Activated naive CD4-positive, alpha-beta T cell treated with anti-CD3 and anti-CD28 coated beads, Interleukin-2, amount 50 U/mL, for 72 hours (primary cell): Measurements from ENCODE around the gene FGD2. TPM values are rescaled to one million over a fixed set of nuclear protein-coding genes. Genes with fewer than 3 reads are reported as not detected.
"Not testable (repeated sequence)": the region's sequence is repeated elsewhere in the genome, so short reads cannot be mapped to it uniquely, and the experiment has no call there.

ENCODE experiments used
- ATAC-seq, 2 donors: fragments of 150-1000 bp; cut with Tn5 transposase; 2 replicates each; pipeline ENCODE4 v1.10.0; 2021; ENCODE audit warnings: mild to moderate bottlenecking in 2 of 2, moderate library complexity in 2 of 2
- DNase-seq, 2 donors: peaks; one replicate each; pipeline ENCODE4 v3.0.0; 2021 to 2022; ENCODE audit warnings: low spot score in 2 of 2
- H3K27ac Mint-ChIP-seq, 2 donors: one replicate each; pipeline ENCODE4 v1.8.0; 2022; ENCODE audit warnings: mild to moderate bottlenecking in 2 of 2, mixed read lengths in 2 of 2
- H3K36me3 Mint-ChIP-seq, 2 donors: one replicate each; pipeline ENCODE4 v1.8.0; 2022; ENCODE audit warnings: mixed read lengths in 2 of 2
- H3K9me3 Mint-ChIP-seq, 2 donors: one replicate each; pipeline ENCODE4 v1.8.0; 2022; ENCODE audit warnings: mixed read lengths in 2 of 2
- total RNA-seq, 2 donors: library from RNA; stranded (reverse); gene quantifications; one replicate each; pipeline ENCODE4 v1.2.3, GENCODE V29; 2022

The FGD2 gene
- total RNA-seq, 2 donors from 2014 or later, result 1.3 to 2.4 TPM

DNA sequence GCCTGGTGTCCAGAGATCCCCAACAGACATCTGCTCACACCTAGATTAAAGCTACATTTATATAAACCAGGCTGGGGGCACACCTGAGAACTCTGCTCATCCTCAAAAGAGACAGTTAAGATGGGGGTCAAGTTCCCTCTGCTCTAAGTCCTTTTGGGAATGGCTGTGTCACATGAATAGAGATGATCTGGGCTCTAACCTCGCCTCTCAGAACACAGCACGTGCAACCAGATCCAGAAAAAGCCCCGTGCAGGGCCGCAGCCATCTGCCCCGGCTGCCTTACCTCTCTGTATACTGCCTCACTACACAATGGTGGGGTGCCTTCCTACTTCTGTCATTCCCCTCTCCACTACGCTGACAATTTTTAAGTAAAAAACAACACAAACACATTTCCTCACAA lies 25.3 kb upstream of the FGD2 start:
- ATAC-seq, result no peak
- H3K9me3 Mint-ChIP-seq, result no peaks in the 10 kb centered on the region
- H3K27ac Mint-ChIP-seq, result peak overlapping the region; percentile 45 to 69
- H3K36me3 Mint-ChIP-seq, result peaks cover 9 to 14% of the 10 kb centered on the region in 2 donors
- no peak for DNase-seq

DNA sequence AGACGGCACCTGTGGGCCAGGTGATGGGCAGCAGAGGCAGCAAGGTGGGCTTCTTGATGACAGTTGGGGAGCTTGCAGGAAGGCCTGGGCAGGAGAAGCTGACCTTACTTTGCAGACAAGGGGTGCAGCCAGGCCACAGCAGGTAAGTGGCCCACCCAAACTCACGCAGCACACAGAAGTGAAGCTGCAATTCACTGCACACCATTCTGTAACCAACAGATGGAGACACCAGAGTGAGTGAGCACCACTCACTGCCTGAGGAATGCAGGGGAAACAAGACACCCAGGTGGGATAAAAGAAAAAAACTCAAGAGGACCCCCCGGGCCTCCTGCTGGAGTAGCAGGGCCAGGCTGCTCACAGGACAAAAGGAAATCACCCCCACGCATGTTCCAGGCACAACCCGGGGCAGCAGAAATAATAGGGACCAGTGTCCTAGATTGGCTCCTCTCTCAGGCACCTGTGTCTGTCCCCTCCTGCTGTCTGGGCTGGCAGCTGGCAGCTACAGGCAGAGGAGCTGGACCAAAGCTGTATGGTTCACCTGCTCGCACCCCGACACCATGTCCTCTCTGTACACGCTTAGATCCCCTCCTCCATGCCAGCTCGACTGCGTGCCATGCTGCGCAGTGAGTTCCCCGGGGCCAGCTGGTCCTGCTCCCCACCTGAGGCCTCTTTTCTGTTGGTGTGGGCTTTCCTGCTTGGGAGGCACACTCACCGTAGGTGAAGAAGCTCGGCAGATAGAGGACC lies 24.4 kb upstream of the FGD2 start:
- Mint-ChIP-seq H3K9me3 (no peaks in the 10 kb centered on the region), H3K27ac (peak overlapping the region in 1 of 2 donors; percentile 69)

DNA sequence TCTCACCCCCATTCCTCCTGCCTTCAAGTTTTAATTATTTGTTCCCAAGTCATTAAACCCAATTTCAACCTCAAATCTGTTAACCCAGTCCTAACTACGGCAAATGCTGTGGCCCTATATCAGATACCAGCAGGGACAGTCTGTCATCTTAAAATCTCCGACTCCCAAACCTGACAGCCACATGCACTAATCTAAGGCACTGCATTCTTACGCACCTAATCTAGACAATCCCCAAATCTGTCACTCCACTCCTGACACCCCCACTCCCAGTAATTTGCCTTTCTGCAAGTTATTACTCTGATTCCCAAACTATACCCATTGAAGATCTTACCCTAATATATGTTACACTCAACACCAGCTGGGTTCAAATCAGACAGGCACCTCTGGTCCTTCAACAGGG lies 21.9 kb upstream of the FGD2 start:
- H3K27ac Mint-ChIP-seq, result no peak overlapping the region
- no peaks in the 10 kb centered on the region for H3K9me3 Mint-ChIP-seq
- peaks cover 7 to 12% of the 10 kb centered on the region in 2 donors for H3K36me3 Mint-ChIP-seq
- no peak for DNase-seq
- no peak for ATAC-seq

More for the DNA sequence above, 24.4 kb upstream of the FGD2 start:
- H3K36me3 Mint-ChIP-seq, result peaks cover 5% of the 10 kb centered on the region in 2 donors
- no peak for DNase-seq
- no peak for ATAC-seq

DNA sequence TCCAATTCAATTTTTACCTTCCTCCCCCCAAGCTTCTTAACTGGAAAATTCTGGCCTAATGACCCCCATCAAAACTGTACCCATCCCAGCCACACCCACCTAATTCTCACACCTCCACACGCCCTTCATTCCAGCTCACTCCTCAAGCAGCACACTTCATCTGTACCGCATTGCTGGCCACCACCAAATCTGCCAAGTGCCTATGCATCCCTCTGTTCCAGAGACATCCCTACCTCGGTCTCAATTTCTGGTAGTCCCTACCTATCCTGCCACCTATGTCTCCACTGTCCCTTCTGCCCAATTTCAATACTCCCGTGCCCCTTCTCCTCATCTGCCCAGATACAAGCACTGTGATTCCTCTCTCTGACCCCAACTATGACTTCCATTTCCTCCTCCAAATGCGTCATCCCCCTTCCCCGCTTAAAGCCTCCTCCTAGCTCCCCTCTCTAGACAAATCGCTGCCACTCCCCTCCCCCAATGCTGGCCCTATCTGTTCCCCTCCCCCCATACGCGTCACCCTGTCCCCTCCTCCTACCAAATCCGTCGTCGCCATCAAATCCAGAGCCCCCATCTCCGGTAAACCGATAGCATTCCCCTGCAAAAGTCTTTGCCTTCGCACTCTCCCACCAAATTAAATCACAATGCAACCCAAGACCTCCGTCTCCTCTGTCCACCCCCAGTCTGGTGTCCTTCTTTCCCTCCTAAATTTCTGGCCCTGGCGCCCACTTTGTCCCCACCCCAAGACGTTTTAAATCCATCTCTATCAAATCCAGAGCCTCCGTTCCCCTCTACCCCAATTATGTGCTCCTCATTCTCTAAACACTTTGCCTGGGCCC lies 20.7 kb upstream of the FGD2 start:
- DNase-seq (peak in 1 of 2 donors; percentile 63), ATAC-seq (peak; percentile 25 to 39)
- H3K9me3 Mint-ChIP-seq, result no peaks in the 10 kb centered on the region
- peaks cover 7 to 12% of the 10 kb centered on the region in 2 donors for H3K36me3 Mint-ChIP-seq
- H3K27ac Mint-ChIP-seq, result no peak overlapping the region

DNA sequence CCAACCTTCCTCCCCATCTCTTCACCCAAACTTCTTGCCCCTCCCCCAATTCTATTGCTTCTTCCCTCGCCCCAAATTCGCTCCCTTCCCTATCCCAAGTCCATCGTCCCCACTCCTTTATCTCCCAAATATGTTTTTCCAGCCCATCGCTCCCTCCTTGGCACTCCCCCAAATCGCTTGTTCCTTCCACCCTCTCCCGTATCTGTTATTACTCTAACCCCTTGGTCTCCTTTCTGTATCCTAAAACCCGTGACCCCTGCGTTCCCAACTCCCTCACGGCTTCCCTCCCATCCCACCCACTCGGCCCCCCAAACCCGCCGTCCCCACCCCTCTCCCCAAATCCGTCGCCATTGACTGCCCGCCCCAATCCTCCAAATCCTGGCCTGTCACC lies 20.0 kb upstream of the FGD2 start:
- no peak for DNase-seq
- H3K27ac Mint-ChIP-seq, result no peak overlapping the region
- H3K9me3 Mint-ChIP-seq, result no peaks in the 10 kb centered on the region
- H3K36me3 Mint-ChIP-seq, result peaks cover 7 to 12% of the 10 kb centered on the region in 2 donors
- no peak for ATAC-seq

DNA sequence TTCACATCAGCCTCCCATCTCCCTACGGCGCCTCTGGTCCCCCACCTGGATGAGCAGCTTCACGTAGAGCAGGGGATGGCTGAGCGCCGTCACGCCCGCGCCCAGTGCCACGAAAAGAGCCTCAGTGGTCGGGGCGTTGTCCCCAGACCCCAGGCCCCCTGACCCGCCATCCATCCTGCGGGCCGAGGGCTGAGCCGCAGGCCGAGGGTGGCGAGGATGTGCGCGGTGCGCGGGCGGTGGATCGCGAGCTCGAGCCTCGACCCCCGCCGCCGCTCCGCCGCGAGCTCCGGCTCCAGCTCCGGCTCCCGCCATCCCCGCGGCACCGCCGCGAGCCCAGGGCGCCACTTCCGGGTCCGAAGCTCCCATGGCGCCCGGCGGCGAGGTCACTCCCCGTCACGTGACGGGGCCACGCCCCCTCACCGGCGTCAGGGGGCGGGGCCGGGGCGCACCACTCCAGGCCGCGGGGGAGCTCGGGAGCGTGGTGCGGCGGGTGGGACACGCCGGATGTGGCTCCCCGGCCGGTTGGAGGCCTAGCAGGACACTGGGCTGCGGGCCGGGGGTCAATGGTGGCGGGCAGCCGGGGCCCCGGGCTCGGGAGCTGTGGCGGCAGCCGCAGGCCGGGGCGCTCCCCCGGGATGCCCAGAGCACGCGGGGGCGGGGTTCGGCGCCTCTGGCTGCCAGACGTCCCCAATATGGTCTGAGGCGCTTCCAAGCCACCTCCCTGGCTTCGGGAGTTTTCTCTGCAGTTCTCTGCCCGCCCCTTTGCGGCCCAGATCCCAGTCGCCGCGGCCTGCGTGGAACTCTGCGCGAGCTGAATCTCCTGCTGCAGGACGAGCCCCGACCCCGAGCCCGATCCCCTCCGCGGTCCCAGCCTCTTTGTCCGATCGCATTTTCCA lies 19.4 kb upstream of the FGD2 start, which contains the start of gene MTCH1:
Gene MTCH1 (minus strand): TSS at position 389 of the 896 bp plus-strand sequence. CDS start 23 bp downstream, at position 366.
- H3K9me3 Mint-ChIP-seq, result no peaks in the 10 kb centered on the region
- peak; percentile 94 to 95 for DNase-seq
- H3K27ac Mint-ChIP-seq, result peak within 1 kb of the TSS in 1 of 2 donors; percentile 99
- ATAC-seq, result peak; percentile 89 to 91
- H3K36me3 Mint-ChIP-seq, result peaks cover 7 to 12% of the 10 kb centered on the region in 2 donors

DNA sequence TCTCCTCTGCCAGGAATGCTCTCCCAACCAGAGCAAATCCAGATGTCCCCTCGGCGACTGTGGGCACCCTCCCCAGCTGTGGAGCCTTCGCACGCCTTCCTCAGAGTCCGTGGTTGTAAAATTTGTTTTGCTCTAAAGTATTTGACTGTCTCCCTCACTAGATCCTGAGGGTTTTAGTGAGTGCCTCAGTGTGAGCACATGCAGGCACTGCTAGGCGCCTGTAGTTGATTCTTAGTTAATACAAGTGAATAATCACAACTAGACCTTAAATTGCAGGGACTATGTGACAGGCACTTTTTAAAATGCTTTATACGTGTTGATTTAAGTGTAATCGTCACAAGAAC lies 18.8 kb upstream of the FGD2 start:
- Mint-ChIP-seq H3K27ac (peak overlapping the region in 1 of 2 donors; percentile 99), H3K36me3 (peaks cover 7 to 9% of the 10 kb centered on the region in 2 donors), H3K9me3 (no peaks in the 10 kb centered on the region)
- DNase-seq (no peak), ATAC-seq (peak; percentile 12 to 16)

DNA sequence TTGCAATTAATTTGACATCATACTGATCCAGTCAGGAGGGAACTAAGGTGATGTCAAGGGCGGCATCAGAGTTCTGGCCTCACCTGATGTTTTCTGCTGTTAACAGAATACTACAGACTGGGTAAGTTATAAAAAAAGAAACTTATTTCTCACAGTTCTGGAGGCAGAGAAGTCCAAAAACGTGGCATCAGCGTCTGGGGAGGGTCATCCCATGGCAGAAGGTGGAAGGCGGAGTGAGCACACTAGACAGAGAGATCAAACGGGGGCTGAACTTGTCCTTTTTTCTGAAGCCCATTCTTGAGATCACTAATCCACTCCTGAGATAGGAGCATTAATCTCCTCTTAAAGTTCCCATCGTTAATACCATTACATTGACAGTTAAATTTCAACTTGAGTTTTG lies 16.2 kb upstream of the FGD2 start:
- no peak for DNase-seq
- ATAC-seq, result no peak
- Mint-ChIP-seq H3K9me3 (no peaks in the 10 kb centered on the region), H3K27ac (no peak overlapping the region), H3K36me3 (peaks cover 6 to 7% of the 10 kb centered on the region in 2 donors)

DNA sequence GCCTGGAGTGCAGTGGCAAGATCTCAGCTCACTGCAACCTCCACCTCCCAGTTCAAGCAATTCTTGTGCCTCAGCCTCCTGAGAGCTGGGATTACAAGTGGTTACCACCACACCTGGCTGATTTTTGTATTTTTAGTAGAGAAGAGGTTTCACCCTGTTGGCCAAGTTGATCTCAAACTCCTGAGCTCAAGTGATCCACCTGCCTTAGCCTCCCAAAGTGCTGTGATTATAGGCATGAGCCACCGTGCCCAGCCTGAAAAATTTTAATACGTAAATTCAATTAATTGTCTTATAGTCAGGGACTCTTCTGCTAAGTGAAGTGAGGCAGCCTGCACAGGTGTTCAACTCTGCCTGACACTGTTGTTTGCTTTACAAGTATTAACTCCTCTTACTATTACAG lies 15.1 kb upstream of the FGD2 start:
- H3K9me3 Mint-ChIP-seq, ATAC-seq, H3K36me3 Mint-ChIP-seq, H3K27ac Mint-ChIP-seq, DNase-seq: not testable (repeated sequence)

DNA sequence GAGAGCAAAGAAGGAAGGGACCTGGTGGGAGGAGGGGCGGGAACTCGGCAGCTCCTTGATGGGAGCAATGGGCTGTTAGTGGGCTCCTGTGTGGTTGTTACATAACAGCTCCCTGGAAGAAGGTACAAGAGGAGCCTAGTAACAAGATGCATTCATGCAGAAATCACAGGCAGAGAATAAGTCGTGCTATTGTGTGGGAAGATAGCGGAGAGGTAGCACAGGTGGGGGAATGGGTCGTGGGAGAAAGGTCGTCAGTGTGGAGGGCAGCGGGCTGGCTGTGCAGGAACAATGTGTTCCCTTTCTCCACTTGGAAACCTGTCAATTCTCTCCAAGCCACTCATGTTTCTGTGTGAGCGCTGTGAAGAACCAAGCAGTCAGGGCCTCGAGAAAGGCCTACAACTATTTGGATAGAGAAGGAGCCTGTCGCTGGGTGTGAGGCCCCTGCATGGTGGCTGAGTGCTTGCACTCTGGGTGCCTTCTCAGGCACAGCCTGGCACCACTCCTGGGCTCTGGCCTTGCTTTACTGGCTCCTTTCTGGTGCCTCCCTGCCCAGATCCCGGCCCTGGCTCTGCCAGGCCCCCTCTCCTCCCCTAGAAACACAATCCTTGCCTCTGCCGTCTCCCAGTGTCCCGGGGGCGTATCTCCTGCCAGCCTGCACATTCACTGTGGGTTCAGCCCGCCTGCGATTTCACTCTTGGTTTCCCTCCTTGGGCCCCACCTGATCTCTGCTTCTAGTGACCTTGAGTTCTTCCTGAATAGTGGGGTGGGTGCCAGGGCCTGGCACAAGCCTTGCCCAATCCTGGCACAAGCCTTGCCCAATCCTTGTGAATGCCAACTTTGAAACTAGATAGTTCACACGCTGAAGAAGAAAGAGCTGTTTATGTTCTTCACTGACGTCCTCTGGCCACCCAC lies 7.4 kb upstream of the FGD2 start:
- H3K36me3 Mint-ChIP-seq, result no peaks in the 10 kb centered on the region
- DNase-seq (no peak), ATAC-seq (no peak)
- no peaks in the 10 kb centered on the region for H3K9me3 Mint-ChIP-seq
- H3K27ac Mint-ChIP-seq, result no peak overlapping the region

DNA sequence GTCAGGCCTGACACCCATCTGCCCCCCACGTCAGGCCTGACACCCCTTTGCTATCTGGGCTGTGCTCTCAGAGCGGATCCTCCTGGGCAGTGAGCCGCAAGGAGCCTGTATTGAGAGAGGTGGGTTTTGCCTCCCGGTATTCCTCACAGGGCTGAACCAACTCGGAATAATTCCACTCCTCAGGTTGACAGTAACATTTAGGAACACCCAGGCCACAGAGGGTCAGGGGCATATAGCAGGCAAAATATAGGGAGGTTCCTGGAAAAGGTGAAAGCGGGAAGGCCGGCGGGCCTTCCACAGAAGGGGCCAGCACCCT lies 6.8 kb upstream of the FGD2 start:
- no peaks in the 10 kb centered on the region for H3K36me3 Mint-ChIP-seq
- no peak overlapping the region for H3K27ac Mint-ChIP-seq
- no peak for ATAC-seq
- DNase-seq, result no peak
- no peaks in the 10 kb centered on the region for H3K9me3 Mint-ChIP-seq

DNA sequence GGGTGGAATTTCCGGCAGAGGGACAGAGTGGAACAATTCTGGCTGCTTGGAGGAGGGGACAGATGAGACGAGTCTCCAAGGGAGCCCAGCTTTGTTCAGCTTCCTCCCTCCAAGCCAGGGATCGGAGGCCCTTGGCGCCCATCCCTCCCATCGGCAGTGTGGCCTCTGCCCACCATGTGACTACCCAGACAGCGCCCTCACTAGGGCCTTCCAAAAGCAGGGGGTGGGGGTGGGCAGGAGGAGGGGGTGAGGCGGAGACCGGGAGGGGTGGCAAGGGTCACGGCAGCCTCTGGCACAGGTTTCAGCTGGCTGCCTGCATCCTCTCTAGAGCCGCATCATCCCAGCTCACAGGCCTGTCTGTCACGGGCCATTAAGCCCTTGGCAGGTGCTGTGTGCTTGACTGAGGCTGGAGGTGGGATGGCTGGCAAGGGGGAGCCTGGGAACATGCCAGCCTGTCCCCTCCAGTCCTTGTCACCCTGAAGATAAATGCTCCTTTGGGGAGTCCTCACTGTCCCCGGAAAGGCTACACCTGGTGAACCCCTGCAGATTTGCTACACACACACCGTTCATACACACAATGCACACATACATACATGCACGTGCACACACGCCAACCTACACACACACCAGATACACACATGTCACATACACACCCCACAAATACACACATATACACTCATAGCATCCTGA lies 6.2 kb upstream of the FGD2 start:
- H3K9me3 Mint-ChIP-seq, result no peaks in the 10 kb centered on the region
- H3K27ac Mint-ChIP-seq, result no peak overlapping the region
- H3K36me3 Mint-ChIP-seq, result no peaks in the 10 kb centered on the region
- no peak for ATAC-seq
- DNase-seq, result no peak

DNA sequence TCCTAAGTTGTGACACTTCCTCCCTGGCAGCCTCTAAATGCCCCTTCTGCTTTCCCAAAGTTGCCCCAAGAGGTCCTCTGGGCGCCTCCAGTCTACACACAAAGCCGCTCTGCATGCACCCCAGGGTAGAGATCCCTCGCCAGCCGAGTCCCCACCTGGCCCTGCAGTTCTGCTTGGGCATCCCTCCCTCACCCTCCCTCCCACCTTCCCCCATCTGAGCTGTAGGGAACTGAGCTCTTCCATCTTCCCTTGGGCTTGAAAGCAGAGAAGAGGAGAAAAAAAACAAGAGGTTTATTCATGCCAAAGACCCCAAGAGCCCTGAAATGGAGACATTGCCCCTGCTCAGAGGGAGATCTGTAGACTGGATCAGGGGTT lies 5.7 kb upstream of the FGD2 start:
- H3K27ac Mint-ChIP-seq, result no peak overlapping the region
- no peak for ATAC-seq
- no peaks in the 10 kb centered on the region for H3K36me3 Mint-ChIP-seq
- no peaks in the 10 kb centered on the region for H3K9me3 Mint-ChIP-seq
- DNase-seq, result no peak

DNA sequence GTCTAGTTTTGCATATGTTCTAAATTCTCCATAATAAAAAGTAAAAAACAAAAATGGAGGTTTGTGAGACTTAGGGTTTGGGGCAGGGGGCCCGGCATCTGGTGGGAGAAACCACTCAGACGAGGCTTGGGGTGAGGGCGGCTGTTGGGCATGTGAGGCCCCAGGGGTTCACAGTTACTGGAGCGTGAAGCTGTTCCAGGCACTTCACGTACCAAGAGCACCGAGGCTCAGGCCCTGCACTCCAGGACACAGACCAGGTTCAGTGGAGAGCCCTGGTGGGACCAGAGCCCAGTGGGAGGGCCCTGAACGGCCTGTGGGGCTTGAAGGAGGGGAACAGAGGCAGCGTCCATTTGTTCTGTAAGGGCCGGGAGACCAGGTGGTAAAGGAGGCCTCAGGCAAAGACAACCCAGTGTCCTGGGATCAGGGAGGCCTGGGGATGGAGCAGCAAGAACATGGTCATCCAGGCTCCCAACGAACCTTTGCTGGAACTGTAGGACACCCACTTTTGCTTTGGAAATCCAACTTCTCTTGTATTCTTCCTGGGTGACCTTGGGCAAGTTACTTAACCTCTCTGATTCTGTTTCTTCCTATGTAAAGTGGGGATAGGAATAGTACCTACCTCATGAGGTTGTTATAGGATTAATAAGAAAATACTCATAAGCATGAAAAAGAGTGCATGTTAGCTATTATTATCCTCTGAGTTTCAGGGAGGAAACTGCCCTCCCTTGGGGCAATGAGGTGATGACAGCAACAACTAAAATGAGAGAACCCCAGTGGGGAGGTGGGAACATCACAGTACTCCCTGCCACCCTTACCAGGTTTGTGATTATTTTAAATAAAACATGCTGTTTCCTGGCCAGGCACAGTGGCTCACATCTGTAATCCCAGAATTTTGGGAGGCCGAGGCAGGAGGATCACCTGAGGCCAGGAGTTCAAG lies 1.1 kb upstream of the FGD2 start:
- Mint-ChIP-seq H3K9me3 (no peaks in the 10 kb centered on the region), H3K36me3 (no peaks in the 10 kb centered on the region), H3K27ac (peak overlapping the region in 1 of 2 donors; percentile 25)
- ATAC-seq (no peak), DNase-seq (no peak)
